ENCODE results near the gene TLCD1. TPM values are rescaled to one million over a fixed set of nuclear protein-coding genes. Genes with fewer than 3 reads are reported as not detected.

Gene TLCD1
- total RNA-seq, 1 donor from 2014 or later, result 8.0 TPM

- Mint-ChIP-seq H3K36me3 (ENCODE audit: low read depth) (no peaks in the 10 kb centered on the region), H3K4me1 (ENCODE audit: low read depth) (peaks cover 7% of the 10 kb centered on the region), H3K27ac (peak overlapping the region; percentile 96), H3K27me3 (ENCODE audit: low read depth) (peaks cover 6% of the 10 kb centered on the region), H3K4me3 (ENCODE audit: low read depth) (peak overlapping the region; percentile 88), H3K9me3 (no peaks in the 10 kb centered on the region)
- peak; percentile 66 for DNase-seq (ENCODE audit: low spot score)
- intact Hi-C loops (cut with micrococcal nuclease), result loop anchor here (5.0 kb wide), 1 partner anchor 50 kb away; the partner anchor contains the start of genes SDF2 and SUPT6H
Measured at GRCh38 chr17:28712032-28712704, 13.9 kb downstream of the TLCD1 start.

GRCh38 chr17:28711723-28712031 is 14.4 kb downstream of the TLCD1 start, which contains the start of gene PROCA1:
Gene PROCA1 (minus strand): TSS chr17:28711888. CDS start chr17:28711660, 228 bp downstream.
- peaks cover 6% of the 10 kb centered on the region for H3K27me3 Mint-ChIP-seq (ENCODE audit: low read depth)
- no peaks in the 10 kb centered on the region for H3K9me3 Mint-ChIP-seq
- peak within 1 kb of the TSS; percentile 88 for H3K4me3 Mint-ChIP-seq (ENCODE audit: low read depth)
- H3K4me1 Mint-ChIP-seq (ENCODE audit: low read depth), result peaks cover 7% of the 10 kb centered on the region
- DNase-seq (ENCODE audit: low spot score), result no peak
- intact Hi-C loops (cut with micrococcal nuclease), result loop anchor here (5.0 kb wide), 1 partner anchor 49 kb away; the partner anchor contains the start of genes SDF2 and SUPT6H
- H3K27ac Mint-ChIP-seq, result peak within 1 kb of the TSS; percentile 96
- no peaks in the 10 kb centered on the region for H3K36me3 Mint-ChIP-seq (ENCODE audit: low read depth)

- peak overlapping the region; percentile 88 for H3K4me3 Mint-ChIP-seq (ENCODE audit: low read depth)
- peaks cover 7% of the 10 kb centered on the region for H3K4me1 Mint-ChIP-seq (ENCODE audit: low read depth)
- H3K27ac Mint-ChIP-seq, result peak overlapping the region; percentile 96
- no peaks in the 10 kb centered on the region for H3K9me3 Mint-ChIP-seq
- DNase-seq (ENCODE audit: low spot score), result peak; percentile 92
- peaks cover 4% of the 10 kb centered on the region for H3K27me3 Mint-ChIP-seq (ENCODE audit: low read depth)
- intact Hi-C loops (cut with micrococcal nuclease), result loop anchor here (5.0 kb wide), 1 partner anchor 49 kb away; the partner anchor contains the start of genes SDF2 and SUPT6H
- peaks cover 2% of the 10 kb centered on the region for H3K36me3 Mint-ChIP-seq (ENCODE audit: low read depth)
Measured at GRCh38 chr17:28710861-28711722, 14.9 kb downstream of the TLCD1 start.

GRCh38 chr17:28707339-28707720 is 18.7 kb downstream of the TLCD1 start:
- H3K4me1 Mint-ChIP-seq (ENCODE audit: low read depth), result peaks cover 4% of the 10 kb centered on the region
- H3K36me3 Mint-ChIP-seq (ENCODE audit: low read depth), result peaks cover 23% of the 10 kb centered on the region
- no peaks in the 10 kb centered on the region for H3K9me3 Mint-ChIP-seq
- no peaks in the 10 kb centered on the region for H3K27me3 Mint-ChIP-seq (ENCODE audit: low read depth)
- H3K4me3 Mint-ChIP-seq (ENCODE audit: low read depth), result no peak overlapping the region
- peak overlapping the region; percentile 17 for H3K27ac Mint-ChIP-seq
- no peak for DNase-seq (ENCODE audit: low spot score)
- intact Hi-C loops (cut with micrococcal nuclease), result no loop called here

- H3K27ac Mint-ChIP-seq, result no peak overlapping the region
- no peak overlapping the region for H3K4me3 Mint-ChIP-seq (ENCODE audit: low read depth)
- intact Hi-C loops (cut with micrococcal nuclease), result no loop called here
- DNase-seq (ENCODE audit: low spot score), result no peak
- peaks cover 2% of the 10 kb centered on the region for H3K4me1 Mint-ChIP-seq (ENCODE audit: low read depth)
- H3K27me3 Mint-ChIP-seq (ENCODE audit: low read depth), result no peaks in the 10 kb centered on the region
- peaks cover 27% of the 10 kb centered on the region for H3K36me3 Mint-ChIP-seq (ENCODE audit: low read depth)
- H3K9me3 Mint-ChIP-seq, result no peaks in the 10 kb centered on the region
Measured at GRCh38 chr17:28706471-28707338, 19.3 kb downstream of the TLCD1 start.

- Mint-ChIP-seq H3K4me1 (ENCODE audit: low read depth) (peaks cover 2% of the 10 kb centered on the region), H3K9me3 (no peaks in the 10 kb centered on the region), H3K27ac (peak overlapping the region; percentile 18), H3K4me3 (ENCODE audit: low read depth) (no peak overlapping the region), H3K27me3 (ENCODE audit: low read depth) (no peaks in the 10 kb centered on the region), H3K36me3 (ENCODE audit: low read depth) (peaks cover 33% of the 10 kb centered on the region)
- no peak for DNase-seq (ENCODE audit: low spot score)
- intact Hi-C loops (cut with micrococcal nuclease), result no loop called here
Measured at GRCh38 chr17:28705728-28706334, 20.2 kb downstream of the TLCD1 start.

GRCh38 chr17:28705074-28705659 is 20.9 kb downstream of the TLCD1 start:
- Mint-ChIP-seq H3K4me1 (ENCODE audit: low read depth) (no peaks in the 10 kb centered on the region), H3K27ac (no peak overlapping the region), H3K4me3 (ENCODE audit: low read depth) (no peak overlapping the region), H3K27me3 (ENCODE audit: low read depth) (no peaks in the 10 kb centered on the region), H3K36me3 (ENCODE audit: low read depth) (peaks cover 37% of the 10 kb centered on the region), H3K9me3 (no peaks in the 10 kb centered on the region)
- DNase-seq (ENCODE audit: low spot score), result no peak
- intact Hi-C loops (cut with micrococcal nuclease), result no loop called here

- no peaks in the 10 kb centered on the region for H3K4me1 Mint-ChIP-seq (ENCODE audit: low read depth)
- H3K36me3 Mint-ChIP-seq (ENCODE audit: low read depth), result peaks cover 46% of the 10 kb centered on the region
- DNase-seq (ENCODE audit: low spot score), result no peak
- intact Hi-C loops (cut with micrococcal nuclease), result no loop called here
- H3K9me3 Mint-ChIP-seq, result no peaks in the 10 kb centered on the region
- H3K4me3 Mint-ChIP-seq (ENCODE audit: low read depth), result no peak overlapping the region
- H3K27me3 Mint-ChIP-seq (ENCODE audit: low read depth), result no peaks in the 10 kb centered on the region
- H3K27ac Mint-ChIP-seq, result no peak overlapping the region
Measured at GRCh38 chr17:28704219-28704858, 21.7 kb downstream of the TLCD1 start.

GRCh38 chr17:28703552-28704218 is 22.3 kb downstream of the TLCD1 start:
- H3K36me3 Mint-ChIP-seq (ENCODE audit: low read depth), result peaks cover 49% of the 10 kb centered on the region
- no peak for DNase-seq (ENCODE audit: low spot score)
- intact Hi-C loops (cut with micrococcal nuclease), result no loop called here
- H3K9me3 Mint-ChIP-seq, result no peaks in the 10 kb centered on the region
- H3K27ac Mint-ChIP-seq, result no peak overlapping the region
- H3K27me3 Mint-ChIP-seq (ENCODE audit: low read depth), result no peaks in the 10 kb centered on the region
- H3K4me3 Mint-ChIP-seq (ENCODE audit: low read depth), result no peak overlapping the region
- H3K4me1 Mint-ChIP-seq (ENCODE audit: low read depth), result no peaks in the 10 kb centered on the region

- no peak overlapping the region for H3K4me3 Mint-ChIP-seq (ENCODE audit: low read depth)
- intact Hi-C loops (cut with micrococcal nuclease), result no loop called here
- no peaks in the 10 kb centered on the region for H3K9me3 Mint-ChIP-seq
- no peaks in the 10 kb centered on the region for H3K4me1 Mint-ChIP-seq (ENCODE audit: low read depth)
- no peak for DNase-seq (ENCODE audit: low spot score)
- peaks cover 56% of the 10 kb centered on the region for H3K36me3 Mint-ChIP-seq (ENCODE audit: low read depth)
- H3K27me3 Mint-ChIP-seq (ENCODE audit: low read depth), result no peaks in the 10 kb centered on the region
- H3K27ac Mint-ChIP-seq, result no peak overlapping the region
Measured at GRCh38 chr17:28702752-28703150, 23.3 kb downstream of the TLCD1 start.

GRCh38 chr17:28702026-28702751 is 23.8 kb downstream of the TLCD1 start:
- intact Hi-C loops (cut with micrococcal nuclease), result no loop called here
- Mint-ChIP-seq H3K27me3 (ENCODE audit: low read depth) (no peaks in the 10 kb centered on the region), H3K9me3 (no peaks in the 10 kb centered on the region), H3K4me3 (ENCODE audit: low read depth) (no peak overlapping the region), H3K36me3 (ENCODE audit: low read depth) (peaks cover 61% of the 10 kb centered on the region), H3K27ac (no peak overlapping the region), H3K4me1 (ENCODE audit: low read depth) (no peaks in the 10 kb centered on the region)
- DNase-seq (ENCODE audit: low spot score), result no peak

Measured in activated T-helper 2 cell treated with anti-CD3 and anti-CD28 coated beads, Interferon-gamma antibody, Interleukin-2, Interleukin-4, amounts not matched to agents 10 μg/mL and 5 μg/mL and 100 μg/mL, durations not matched to agents 14 hours and 24 hours and 36 hours (primary cell).